Measurements from ENCODE around the gene AFTPH. TPM values are rescaled to one million over a fixed set of nuclear protein-coding genes. Genes with fewer than 3 reads are reported as not detected.

Gene AFTPH
- total and polyA plus RNA-seq, 4 donors: 27.0 to 78.1 (median 35.0) TPM

GRCh38 chr2:64477979-64478378, 46.1 kb upstream of the AFTPH start:
- no peaks in the 10 kb centered on the region for H3K36me3 ChIP-seq (ENCODE audit: control insufficient read depth in 4 of 4, insufficient read depth in 4 of 4, low read length in 4 of 4)
- 84 to 92% methylated on average over 4 of the region's 4 CpGs for WGBS, 2 donors
- ATAC-seq (ENCODE audit: insufficient read depth, low FRiP score): no peak

GRCh38 chr2:64478502-64479230, 45.5 kb upstream of the AFTPH start:
- TF ChIP-seq CTCF (IDR thresholded peaks at IDR 0.05; ENCODE audit: control extremely low read depth, extremely low read depth): no peak
- Histone ChIP-seq H3K9me3 (ENCODE audit: control insufficient read depth in 4 of 4, insufficient read depth in 3 of 4, low read length in 3 of 4) (no peaks in the 10 kb centered on the region), H3K27me3 (ENCODE audit: control insufficient read depth in 3 of 3, insufficient read depth in 3 of 3, low read length in 2 of 3) (no peaks in the 10 kb centered on the region), H3K4me3 (no peak overlapping the region), H3K4me1 (ENCODE audit: control insufficient read depth in 5 of 5, insufficient read depth in 5 of 5, low read length in 5 of 5) (peaks cover 0 to 15% (median 6%) of the 10 kb centered on the region in 5 donors), H3K27ac (ENCODE audit: low read depth in 1 of 2, low read length in 1 of 2) (no peak overlapping the region), H3K36me3 (ENCODE audit: control insufficient read depth in 4 of 4, insufficient read depth in 4 of 4, low read length in 4 of 4) (no peaks in the 10 kb centered on the region), H3K9ac (ENCODE audit: insufficient read depth in 1 of 2, low read length in 2 of 2) (no peak overlapping the region)
- ATAC-seq (ENCODE audit: insufficient read depth, low FRiP score): no peak
- WGBS, 2 donors: 92 to 97% methylated on average over 3 of the region's 3 CpGs
- DNase-seq: no peak

More at GRCh38 chr2:64477979-64478378, 46.1 kb upstream of the AFTPH start:
- no peak for TF ChIP-seq CTCF (IDR thresholded peaks at IDR 0.05; ENCODE audit: control extremely low read depth, extremely low read depth)
- Histone ChIP-seq H3K4me1 (ENCODE audit: control insufficient read depth in 5 of 5, insufficient read depth in 5 of 5, low read length in 5 of 5) (peaks cover 0 to 15% (median 6%) of the 10 kb centered on the region in 5 donors), H3K9me3 (ENCODE audit: control insufficient read depth in 4 of 4, insufficient read depth in 3 of 4, low read length in 3 of 4) (no peaks in the 10 kb centered on the region), H3K27ac (ENCODE audit: low read depth in 1 of 2, low read length in 1 of 2) (no peak overlapping the region), H3K4me3 (no peak overlapping the region), H3K9ac (ENCODE audit: insufficient read depth in 1 of 2, low read length in 2 of 2) (no peak overlapping the region), H3K27me3 (ENCODE audit: control insufficient read depth in 3 of 3, insufficient read depth in 3 of 3, low read length in 2 of 3) (no peaks in the 10 kb centered on the region)
- peak in 2 of 3 donors; percentile 65 to 82 for DNase-seq

GRCh38 chr2:64479259-64480117, 44.6 kb upstream of the AFTPH start:
- 93 to 97% methylated on average over 10 of the region's 10 CpGs for WGBS, 2 donors
- Histone ChIP-seq H3K9ac (ENCODE audit: insufficient read depth in 1 of 2, low read length in 2 of 2) (no peak overlapping the region), H3K4me3 (no peak overlapping the region), H3K4me1 (ENCODE audit: control insufficient read depth in 5 of 5, insufficient read depth in 5 of 5, low read length in 5 of 5) (peaks cover 0 to 11% (median 6%) of the 10 kb centered on the region in 5 donors), H3K27ac (ENCODE audit: low read depth in 1 of 2, low read length in 1 of 2) (no peak overlapping the region), H3K27me3 (ENCODE audit: control insufficient read depth in 3 of 3, insufficient read depth in 3 of 3, low read length in 2 of 3) (no peaks in the 10 kb centered on the region), H3K36me3 (ENCODE audit: control insufficient read depth in 4 of 4, insufficient read depth in 4 of 4, low read length in 4 of 4) (no peaks in the 10 kb centered on the region), H3K9me3 (ENCODE audit: control insufficient read depth in 4 of 4, insufficient read depth in 3 of 4, low read length in 3 of 4) (no peaks in the 10 kb centered on the region)
- ATAC-seq (ENCODE audit: insufficient read depth, low FRiP score) (no peak), DNase-seq (no peak)
- no peak for TF ChIP-seq CTCF (IDR thresholded peaks at IDR 0.05; ENCODE audit: control extremely low read depth, extremely low read depth)
